Liver (tissue), 3 donors: ENCODE data around the gene FAM53B.

ENCODE experiments used
- CTCF ChIP-seq: fragments of 150-350 bp; IDR thresholded peaks from 2 replicates; pipeline ENCODE4 v1.5.1; 2017; ENCODE audit warnings: improper control_type of control experiment, low read depth, low read length; ENCODE audit not compliant: missing input control
- EGR1 ChIP-seq, 2 donors: IDR thresholded peaks; 2 replicates each; pipeline ENCODE4 v1.6.1; 2016 to 2018; ENCODE audit warnings: antibody characterized with exemption in 2 of 2, low read depth in 2 of 2
- FOXA1 ChIP-seq: IDR thresholded peaks from 2 replicates; pipeline ENCODE4 v1.6.1; 2016; ENCODE audit warnings: antibody characterized with exemption
- GABPA ChIP-seq, 2 donors: IDR thresholded peaks in 1 of 2; conservative IDR thresholded peaks in 1 of 2; 2 replicates each; pipeline ENCODE4 v1.6.1; 2016; ENCODE audit warnings: antibody characterized with exemption in 2 of 2, mild to moderate bottlenecking in 1 of 2, moderate library complexity in 1 of 2
- JUND ChIP-seq, 2 donors: IDR thresholded peaks; 2 replicates each; pipeline ENCODE4 v1.6.1; 2016; ENCODE audit warnings: antibody characterized with exemption in 2 of 2
- RAD21 ChIP-seq, 2 donors: IDR thresholded peaks; 2 replicates each; pipeline ENCODE4 v1.6.1; 2016; ENCODE audit warnings: antibody characterized with exemption in 2 of 2, mild to moderate bottlenecking in 2 of 2
- REST ChIP-seq: IDR thresholded peaks from 2 replicates; pipeline ENCODE4 v1.6.1; 2016; ENCODE audit warnings: antibody characterized with exemption, mild to moderate bottlenecking
- RXRA ChIP-seq, 2 donors: IDR thresholded peaks; 2 replicates each; pipeline ENCODE4 v1.6.1; 2017 to 2018; ENCODE audit warnings: antibody characterized with exemption in 2 of 2, mild to moderate bottlenecking in 1 of 2
- SP1 ChIP-seq: IDR thresholded peaks from 2 replicates; pipeline ENCODE4 v1.6.1; 2018; ENCODE audit warnings: antibody characterized with exemption, mild to moderate bottlenecking
- TAF1 ChIP-seq: conservative IDR thresholded peaks from 2 replicates; pipeline ENCODE4 v1.6.1; 2016; ENCODE audit warnings: antibody characterized with exemption, mild to moderate bottlenecking
- YY1 ChIP-seq: IDR thresholded peaks from 2 replicates; pipeline ENCODE4 v1.6.1; 2016; ENCODE audit warnings: antibody characterized with exemption, mild to moderate bottlenecking
- TF ChIP-seq, protein P1 (sequence below): IDR thresholded peaks from 2 replicates; pipeline ENCODE4 v1.6.1; 2016; ENCODE audit warnings: antibody characterized with exemption
- donor health status: healthy.
- donor health status: healthy.

DNA sequence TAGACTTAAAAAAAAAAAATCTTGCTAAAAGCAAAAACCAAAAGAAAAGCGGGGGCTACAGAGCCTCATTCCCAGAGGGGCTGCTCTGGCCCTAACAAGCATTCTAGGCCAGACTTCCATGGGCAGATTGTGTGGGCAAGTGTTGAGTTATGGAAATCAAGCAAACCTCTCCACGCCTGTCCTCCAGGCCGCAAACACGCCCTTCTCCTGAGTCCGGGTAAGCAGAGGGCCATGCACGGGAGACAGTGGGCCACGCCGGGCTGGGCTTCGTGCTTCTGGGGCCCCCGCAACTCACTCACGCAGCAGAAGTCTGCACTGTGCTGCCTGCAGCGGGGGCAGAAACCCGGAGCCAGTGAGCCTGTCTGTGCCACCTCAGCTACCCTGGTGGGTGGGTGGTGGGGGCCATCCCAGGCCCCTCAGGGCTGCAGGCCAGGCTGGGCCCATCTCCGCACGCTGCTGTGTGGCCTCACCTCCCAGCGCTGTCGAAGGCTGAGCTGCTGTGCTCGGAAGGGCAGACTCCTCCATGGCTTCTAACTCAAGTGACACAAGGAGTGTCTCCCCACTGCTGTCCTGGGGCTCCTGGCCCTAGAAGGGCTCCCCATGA lies 125.6 kb downstream of the FAM53B start:
- no peak for TF ChIP-seq CTCF
- no peak for TF ChIP-seq RAD21 (IDR thresholded peaks at IDR 0.05)
- TF ChIP-seq REST = no peak
- no peak for TF ChIP-seq SP1
- no peak for TF ChIP-seq YY1
- no peak for TF ChIP-seq JUND (IDR thresholded peaks at IDR 0.05)
- TF ChIP-seq, protein P1, sequence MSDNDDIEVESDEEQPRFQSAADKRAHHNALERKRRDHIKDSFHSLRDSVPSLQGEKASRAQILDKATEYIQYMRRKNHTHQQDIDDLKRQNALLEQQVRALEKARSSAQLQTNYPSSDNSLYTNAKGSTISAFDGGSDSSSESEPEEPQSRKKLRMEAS = no peak
- TF ChIP-seq GABPA (IDR thresholded peaks at IDR 0.05 in 1 of 2, conservative IDR thresholded peaks at IDR 0.05 in 1 of 2) = no peak
- TF ChIP-seq TAF1 = no peak
- TF ChIP-seq EGR1 (IDR thresholded peaks at IDR 0.05; ENCODE audit: low read depth in 2 of 2) = no peak
- no peak for TF ChIP-seq RXRA (IDR thresholded peaks at IDR 0.05)
- TF ChIP-seq FOXA1 = no peak
